NCI-H2196 treated with DMSO at 0.1 percent for 48 hours (cell line): ENCODE results near the gene LDLRAD2.

Source experiments
- DNase-seq: peaks from one replicate; lab custom pipeline; 2025; ENCODE audit not compliant: unreplicated experiment; lab: John Stamatoyannopoulos, UW

The LDLRAD2 gene

GRCh38 chr1:21857840-21858670 lies 46.0 kb downstream of the LDLRAD2 start:
- DNase-seq: no peak

- no peak for DNase-seq
Observed at GRCh38 chr1:21859669-21860179, 47.7 kb downstream of the LDLRAD2 start.

- no peak for DNase-seq
Observed at GRCh38 chr1:21860971-21861370, 48.9 kb downstream of the LDLRAD2 start.

- no peak for DNase-seq
Observed at GRCh38 chr1:21861602-21862429, 49.8 kb downstream of the LDLRAD2 start.

- no peak for DNase-seq
Observed at GRCh38 chr1:21863981-21864380, 51.9 kb downstream of the LDLRAD2 start.

- no peak for DNase-seq
Observed at GRCh38 chr1:21864730-21865129, 52.7 kb downstream of the LDLRAD2 start.

GRCh38 chr1:21865609-21865942 lies 53.5 kb downstream of the LDLRAD2 start:
- no peak for DNase-seq

- DNase-seq: peak; percentile 60
Observed at GRCh38 chr1:21865943-21866706, 54.1 kb downstream of the LDLRAD2 start.

GRCh38 chr1:21866707-21867043 lies 54.6 kb downstream of the LDLRAD2 start:
- no peak for DNase-seq

GRCh38 chr1:21867451-21867996 lies 55.5 kb downstream of the LDLRAD2 start:
- no peak for DNase-seq

- no peak for DNase-seq
Observed at GRCh38 chr1:21868482-21868881, 56.4 kb downstream of the LDLRAD2 start.

- DNase-seq: no peak
Observed at GRCh38 chr1:21868941-21869454, 56.9 kb downstream of the LDLRAD2 start.

- peak; percentile 73 for DNase-seq
Observed at GRCh38 chr1:21869620-21870121, 57.6 kb downstream of the LDLRAD2 start.

GRCh38 chr1:21870611-21871010 lies 58.5 kb downstream of the LDLRAD2 start:
- DNase-seq: no peak

- DNase-seq: no peak
Observed at GRCh38 chr1:21871943-21872342, 59.9 kb downstream of the LDLRAD2 start.

- no peak for DNase-seq
Observed at GRCh38 chr1:21872445-21873079, 60.5 kb downstream of the LDLRAD2 start.

GRCh38 chr1:21873174-21873573 lies 61.1 kb downstream of the LDLRAD2 start:
- DNase-seq: no peak

- DNase-seq: no peak
Observed at GRCh38 chr1:21873761-21874160, 61.7 kb downstream of the LDLRAD2 start.

- no peak for DNase-seq
Observed at GRCh38 chr1:21874328-21874727, 62.3 kb downstream of the LDLRAD2 start.
